GM12874 (cell line): ENCODE measurements around the gene MCC.

Experiments
- CTCF ChIP-seq: IDR thresholded peaks from 2 replicates; pipeline ENCODE4 v1.5.1; 2011; ENCODE audit warnings: low read depth, mild to moderate bottlenecking, control low read depth, low read length, moderate library complexity; ENCODE audit not compliant: insufficient read depth

Gene MCC

GRCh38 chr5:113044776-113045465 is 443.3 kb downstream of the MCC start:
- TF ChIP-seq CTCF, result no peak

- TF ChIP-seq CTCF, result no peak
These were observed 444.7 kb downstream of the MCC start for GRCh38 chr5:113043491-113043931.

GRCh38 chr5:113042491-113043243 is 445.6 kb downstream of the MCC start:
- TF ChIP-seq CTCF, result no peak

GRCh38 chr5:113040672-113041260 is 447.5 kb downstream of the MCC start:
- no peak for TF ChIP-seq CTCF

GRCh38 chr5:113039934-113040285 is 448.3 kb downstream of the MCC start:
- TF ChIP-seq CTCF, result no peak

- no peak for TF ChIP-seq CTCF
These were observed 448.9 kb downstream of the MCC start for GRCh38 chr5:113039229-113039933.

- no peak for TF ChIP-seq CTCF
These were observed 449.5 kb downstream of the MCC start for GRCh38 chr5:113038714-113039113.
